GM21717 (cell line): ENCODE data around the gene HDC.

Experiments
- ATAC-seq: cut with Tn5 transposase; IDR thresholded peaks from one replicate; pipeline ENCODE4 v1.9.1; 2021; ENCODE audit warnings: mild to moderate bottlenecking, moderate library complexity; ENCODE audit not compliant: unreplicated experiment

The HDC gene

GRCh38 chr15:50265620-50266019 is at the start of gene HDC:
HDC (minus strand) TSS chr15:50265726; CDS start chr15:50265623, 103 bp downstream.
- no peak for ATAC-seq

- no peak for ATAC-seq
These were observed 47.1 kb upstream of the HDC start for GRCh38 chr15:50312636-50313035.

GRCh38 chr15:50307799-50308198 is 42.3 kb upstream of the HDC start:
- no peak for ATAC-seq

- no peak for ATAC-seq
These were observed 39.3 kb upstream of the HDC start for GRCh38 chr15:50304836-50305235.

- ATAC-seq = no peak
These were observed 37.1 kb upstream of the HDC start for GRCh38 chr15:50302581-50302980.

- no peak for ATAC-seq
These were observed 32.8 kb upstream of the HDC start for GRCh38 chr15:50298340-50298739.

GRCh38 chr15:50295966-50296365 is 30.4 kb upstream of the HDC start:
- no peak for ATAC-seq

- ATAC-seq = no peak
These were observed 24.2 kb upstream of the HDC start for GRCh38 chr15:50289749-50290148.

- ATAC-seq = no peak
These were observed 22.0 kb upstream of the HDC start for GRCh38 chr15:50287324-50288116.

- no peak for ATAC-seq
These were observed 15.9 kb upstream of the HDC start for GRCh38 chr15:50281427-50281826.

- ATAC-seq = no peak
These were observed 14.7 kb upstream of the HDC start for GRCh38 chr15:50280271-50280670.

GRCh38 chr15:50278496-50278895 is 13.0 kb upstream of the HDC start:
- ATAC-seq = no peak

GRCh38 chr15:50277370-50277769 is 11.8 kb upstream of the HDC start:
- no peak for ATAC-seq

- no peak for ATAC-seq
These were observed 10.4 kb upstream of the HDC start for GRCh38 chr15:50275908-50276307.

- ATAC-seq = no peak
These were observed 9.6 kb upstream of the HDC start for GRCh38 chr15:50275091-50275490.

- ATAC-seq = no peak
These were observed 2.1 kb upstream of the HDC start for GRCh38 chr15:50267577-50267976.

- ATAC-seq = no peak
These were observed 3.0 kb downstream of the HDC start for GRCh38 chr15:50262533-50262932.

- ATAC-seq = no peak
These were observed 3.5 kb downstream of the HDC start for GRCh38 chr15:50261981-50262380.

- ATAC-seq = no peak
These were observed 4.5 kb downstream of the HDC start for GRCh38 chr15:50260969-50261496.

- no peak for ATAC-seq
These were observed 6.2 kb downstream of the HDC start for GRCh38 chr15:50259276-50259675.

- no peak for ATAC-seq
These were observed 7.6 kb downstream of the HDC start for GRCh38 chr15:50257924-50258323.

GRCh38 chr15:50257332-50257731 is 8.2 kb downstream of the HDC start:
- no peak for ATAC-seq
